SK-N-MC (cell line): Measurements from ENCODE around the gene RIMBP2.

Experiments
- EZH2 ChIP-seq: fragments of 200-600 bp; sonication (generic); IDR thresholded peaks from one replicate; pipeline ENCODE4 v1.6.1; 2017; ENCODE audit warnings: antibody characterized with exemption
- FOXP2 ChIP-seq: optimal IDR thresholded peaks from 2 replicates; pipeline ENCODE3; 2011; ENCODE audit warnings: mild to moderate bottlenecking, moderate library complexity; ENCODE audit not compliant: insufficient read depth; ENCODE audit errors: extremely low read length, control extremely low read depth
- POLR2AphosphoS5 ChIP-seq: IDR thresholded peaks from 2 replicates; pipeline ENCODE4 v1.6.1; 2012; ENCODE audit warnings: mild to moderate bottlenecking, low read depth, low read length, borderline replicate concordance

- TF ChIP-seq EZH2, result no peak
- TF ChIP-seq POLR2AphosphoS5, result no peak
- TF ChIP-seq FOXP2, result no peak
These were observed 142.3 kb downstream of the RIMBP2 start for GRCh38 chr12:130573766-130574165.
